Vagina (tissue), 2 donors: ENCODE data around the gene LRRC47.

Source experiments
- CTCF ChIP-seq, 3 experiments: fragments of 450-650 bp in 2 of 3; fragments of 200-600 bp in 1 of 3; sonication (generic) in 1 of 3; IDR thresholded peaks; one replicate each; pipeline ENCODE4 v1.5.1; 2017 to 2019; ENCODE audit warnings: antibody characterized with exemption in 3 of 3, mild to moderate bottlenecking in 2 of 3, moderate library complexity in 2 of 3
- POLR2AphosphoS5 ChIP-seq, 2 donors: sonication (generic); formaldehyde crosslinking; IDR thresholded peaks; one replicate each; pipeline ENCODE4 v1.9.0; 2017; ENCODE audit warnings: antibody characterized with exemption in 2 of 2, mild to moderate bottlenecking in 2 of 2, low read depth in 1 of 2; ENCODE audit not compliant: insufficient read depth in 1 of 2

GRCh38 chr1:3771108-3772026 is 24.9 kb downstream of the LRRC47 start:
- TF ChIP-seq POLR2AphosphoS5 (IDR thresholded peaks at IDR 0.05; ENCODE audit: insufficient read depth in 1 of 2, low read depth in 1 of 2), result no peak
- TF ChIP-seq CTCF (IDR thresholded peaks at IDR 0.05), result no peak
